ENCODE measurements around the gene APOC3. TPM values are rescaled to one million over a fixed set of nuclear protein-coding genes. Genes with fewer than 3 reads are reported as not detected.
A peak's percentile ranks its signal among the peaks of the same experiment; 100 is the strongest.

APOC3 gene
- polyA plus RNA-seq, 1 donor (not counting 4 experiments of a cell fraction or from before 2014, with no cell fraction given) = not detected

DNA sequence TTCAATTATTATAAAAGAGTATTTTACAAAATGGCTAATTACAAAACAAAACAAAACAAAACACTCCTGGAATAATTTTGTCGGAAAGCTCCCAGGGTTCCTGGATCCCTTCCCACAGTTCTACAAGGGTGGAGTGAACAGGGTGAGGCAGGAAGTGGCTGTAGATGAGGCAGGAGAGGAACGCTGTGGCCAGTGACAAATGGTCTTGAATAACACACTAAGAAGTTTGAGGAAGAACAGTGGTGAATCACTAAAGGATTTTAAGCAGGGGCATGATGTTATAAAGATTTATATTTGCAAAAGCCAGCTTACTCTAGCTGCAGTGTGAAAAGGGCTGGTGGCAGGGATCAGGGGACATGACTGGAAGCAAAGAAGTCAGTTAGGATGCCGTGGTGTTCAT, 41.5 kb downstream of the APOC3 start:
- H3K4me1 ChIP-seq (ENCODE audit: control insufficient read depth, extremely low read depth, insufficient read depth, low read length) = peaks cover 39% of the 10 kb centered on the region
- TF ChIP-seq, protein P1, sequence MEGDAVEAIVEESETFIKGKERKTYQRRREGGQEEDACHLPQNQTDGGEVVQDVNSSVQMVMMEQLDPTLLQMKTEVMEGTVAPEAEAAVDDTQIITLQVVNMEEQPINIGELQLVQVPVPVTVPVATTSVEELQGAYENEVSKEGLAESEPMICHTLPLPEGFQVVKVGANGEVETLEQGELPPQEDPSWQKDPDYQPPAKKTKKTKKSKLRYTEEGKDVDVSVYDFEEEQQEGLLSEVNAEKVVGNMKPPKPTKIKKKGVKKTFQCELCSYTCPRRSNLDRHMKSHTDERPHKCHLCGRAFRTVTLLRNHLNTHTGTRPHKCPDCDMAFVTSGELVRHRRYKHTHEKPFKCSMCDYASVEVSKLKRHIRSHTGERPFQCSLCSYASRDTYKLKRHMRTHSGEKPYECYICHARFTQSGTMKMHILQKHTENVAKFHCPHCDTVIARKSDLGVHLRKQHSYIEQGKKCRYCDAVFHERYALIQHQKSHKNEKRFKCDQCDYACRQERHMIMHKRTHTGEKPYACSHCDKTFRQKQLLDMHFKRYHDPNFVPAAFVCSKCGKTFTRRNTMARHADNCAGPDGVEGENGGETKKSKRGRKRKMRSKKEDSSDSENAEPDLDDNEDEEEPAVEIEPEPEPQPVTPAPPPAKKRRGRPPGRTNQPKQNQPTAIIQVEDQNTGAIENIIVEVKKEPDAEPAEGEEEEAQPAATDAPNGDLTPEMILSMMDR (optimal IDR thresholded peaks at IDR 0.05 in 1 of 3, IDR thresholded peaks at IDR 0.05 in 1 of 3, conservative IDR thresholded peaks at IDR 0.05 in 1 of 3; ENCODE audit: extremely low read depth in 1 of 3, insufficient read depth in 2 of 3, low read length in 3 of 3) = no peak
- peak overlapping the region; percentile 72 for H3K4me2 ChIP-seq (ENCODE audit: control insufficient read depth, extremely low read depth, insufficient read depth, low read depth, low read length)
- peak overlapping the region; percentile 78 for H3K27ac ChIP-seq (ENCODE audit: control insufficient read depth, insufficient read depth, low read length)
- H3K79me2 ChIP-seq (ENCODE audit: control insufficient read depth, insufficient read depth, low read length) = no peaks in the 10 kb centered on the region
- no peaks in the 10 kb centered on the region for H4K20me1 ChIP-seq (ENCODE audit: control insufficient read depth, extremely low read depth, insufficient read depth, low read length)
- no peaks in the 10 kb centered on the region for H3K9me3 ChIP-seq (ENCODE audit: control insufficient read depth, low read depth, low read length)
- dilution Hi-C loops (cut with MboI; ENCODE audit: extremely low pct_ligation_motif_present, low sequenced_read_pairs) = no loop called here
- FAIRE-seq (peak; percentile 82), DNase-seq (ENCODE audit: low read depth, low spot score) (peak; percentile 53)
- no peaks in the 10 kb centered on the region for H3K27me3 ChIP-seq (ENCODE audit: control insufficient read depth, extremely low read depth, insufficient read depth, low read length)
- no peak overlapping the region for H2AFZ ChIP-seq (ENCODE audit: control insufficient read depth, low read length)
- peak overlapping the region; percentile 47 for H3K9ac ChIP-seq (ENCODE audit: control insufficient read depth, extremely low read depth, insufficient read depth, low read length)
- H3K9me1 ChIP-seq (ENCODE audit: control insufficient read depth, extremely low read depth, insufficient read depth, low read length) = peaks cover 2% of the 10 kb centered on the region
- peaks cover 13 to 33% of the 10 kb centered on the region in 2 experiments for H3K36me3 ChIP-seq (ENCODE audit: control insufficient read depth in 2 of 2, extremely low read depth in 1 of 2, insufficient read depth in 2 of 2, low read length in 2 of 2)
- peak overlapping the region in 2 of 3 experiments; percentile 15 to 36 for H3K4me3 ChIP-seq (ENCODE audit: control insufficient read depth in 2 of 3, extremely low read depth in 1 of 3, insufficient read depth in 2 of 3, low read depth in 1 of 3, low read length in 3 of 3)

DNA sequence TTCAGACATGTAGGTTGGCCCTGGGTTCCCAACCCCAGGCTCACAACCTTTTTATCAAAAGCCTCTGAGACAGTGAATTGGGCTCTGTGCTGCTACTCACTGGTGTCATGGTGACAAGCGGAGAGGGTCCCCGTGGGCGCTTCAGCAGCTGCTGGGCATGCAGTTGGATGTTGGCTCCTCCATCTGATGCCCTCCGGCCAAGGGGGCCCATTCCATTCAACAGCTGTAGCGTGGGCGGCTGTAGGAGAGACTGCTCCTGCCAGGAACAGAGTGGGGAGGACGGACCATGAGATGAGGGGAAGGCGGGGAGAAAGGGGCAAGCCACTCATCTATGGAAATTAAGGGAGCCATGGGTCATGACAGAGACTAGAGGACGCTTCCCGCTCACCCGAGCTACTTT, 43.7 kb downstream of the APOC3 start:
- Histone ChIP-seq H3K9ac (ENCODE audit: control insufficient read depth, extremely low read depth, insufficient read depth, low read length) (no peak overlapping the region), H3K9me3 (ENCODE audit: control insufficient read depth, low read depth, low read length) (no peaks in the 10 kb centered on the region), H3K79me2 (ENCODE audit: control insufficient read depth, insufficient read depth, low read length) (no peaks in the 10 kb centered on the region), H3K9me1 (ENCODE audit: control insufficient read depth, extremely low read depth, insufficient read depth, low read length) (peaks cover 2% of the 10 kb centered on the region), H2AFZ (ENCODE audit: control insufficient read depth, low read length) (no peak overlapping the region), H3K27me3 (ENCODE audit: control insufficient read depth, extremely low read depth, insufficient read depth, low read length) (no peaks in the 10 kb centered on the region), H3K4me2 (ENCODE audit: control insufficient read depth, extremely low read depth, insufficient read depth, low read depth, low read length) (no peak overlapping the region), H3K4me3 (ENCODE audit: control insufficient read depth in 2 of 3, extremely low read depth in 1 of 3, insufficient read depth in 2 of 3, low read depth in 1 of 3, low read length in 3 of 3) (no peak overlapping the region), H3K36me3 (ENCODE audit: control insufficient read depth in 2 of 2, extremely low read depth in 1 of 2, insufficient read depth in 2 of 2, low read length in 2 of 2) (peaks cover 10 to 33% of the 10 kb centered on the region in 2 experiments), H3K27ac (ENCODE audit: control insufficient read depth, insufficient read depth, low read length) (no peak overlapping the region), H3K4me1 (ENCODE audit: control insufficient read depth, extremely low read depth, insufficient read depth, low read length) (peaks cover 39% of the 10 kb centered on the region), H4K20me1 (ENCODE audit: control insufficient read depth, extremely low read depth, insufficient read depth, low read length) (no peaks in the 10 kb centered on the region)
- DNase-seq (ENCODE audit: low read depth, low spot score) (no peak), FAIRE-seq (no peak)
- TF ChIP-seq, protein P1 (optimal IDR thresholded peaks at IDR 0.05 in 1 of 3, IDR thresholded peaks at IDR 0.05 in 1 of 3, conservative IDR thresholded peaks at IDR 0.05 in 1 of 3; ENCODE audit: extremely low read depth in 1 of 3, insufficient read depth in 2 of 3, low read length in 3 of 3) = no peak
- TF ChIP-seq EZH2 (IDR thresholded peaks at IDR 0.05; ENCODE audit: low read length) = no peak
- dilution Hi-C loops (cut with MboI; ENCODE audit: extremely low pct_ligation_motif_present, low sequenced_read_pairs) = no loop called here

Measured in keratinocyte (primary cell).